K562 treated with DMSO at 1 percent for 4 hours (cell line): Measurements from ENCODE around the gene GDF15. TPM values are rescaled to one million over a fixed set of nuclear protein-coding genes. Genes with fewer than 3 reads are reported as not detected.

Source experiments
- total RNA-seq: library from RNA; unstranded; fragments of 300-600 nt; gene quantifications from 2 replicates; pipeline ENCODE4 v1.2.3, GENCODE V29; 2022; ENCODE audit not compliant: insufficient read depth

The GDF15 gene
- 320 and 331 TPM in 2 replicates for total RNA-seq

GRCh38 chr19:18385675-18386542 is at the start of gene GDF15:
TSS of gene GDF15 (plus strand) at chr19:18386158. CDS start at chr19:18386190, 32 bp downstream.

GRCh38 chr19:18340190-18340989 is 45.6 kb upstream of the GDF15 start, which contains the start of gene PGPEP1:
TSS of gene PGPEP1 (plus strand) at chr19:18340598. CDS start at chr19:18340682, 84 bp downstream.

DNA sequence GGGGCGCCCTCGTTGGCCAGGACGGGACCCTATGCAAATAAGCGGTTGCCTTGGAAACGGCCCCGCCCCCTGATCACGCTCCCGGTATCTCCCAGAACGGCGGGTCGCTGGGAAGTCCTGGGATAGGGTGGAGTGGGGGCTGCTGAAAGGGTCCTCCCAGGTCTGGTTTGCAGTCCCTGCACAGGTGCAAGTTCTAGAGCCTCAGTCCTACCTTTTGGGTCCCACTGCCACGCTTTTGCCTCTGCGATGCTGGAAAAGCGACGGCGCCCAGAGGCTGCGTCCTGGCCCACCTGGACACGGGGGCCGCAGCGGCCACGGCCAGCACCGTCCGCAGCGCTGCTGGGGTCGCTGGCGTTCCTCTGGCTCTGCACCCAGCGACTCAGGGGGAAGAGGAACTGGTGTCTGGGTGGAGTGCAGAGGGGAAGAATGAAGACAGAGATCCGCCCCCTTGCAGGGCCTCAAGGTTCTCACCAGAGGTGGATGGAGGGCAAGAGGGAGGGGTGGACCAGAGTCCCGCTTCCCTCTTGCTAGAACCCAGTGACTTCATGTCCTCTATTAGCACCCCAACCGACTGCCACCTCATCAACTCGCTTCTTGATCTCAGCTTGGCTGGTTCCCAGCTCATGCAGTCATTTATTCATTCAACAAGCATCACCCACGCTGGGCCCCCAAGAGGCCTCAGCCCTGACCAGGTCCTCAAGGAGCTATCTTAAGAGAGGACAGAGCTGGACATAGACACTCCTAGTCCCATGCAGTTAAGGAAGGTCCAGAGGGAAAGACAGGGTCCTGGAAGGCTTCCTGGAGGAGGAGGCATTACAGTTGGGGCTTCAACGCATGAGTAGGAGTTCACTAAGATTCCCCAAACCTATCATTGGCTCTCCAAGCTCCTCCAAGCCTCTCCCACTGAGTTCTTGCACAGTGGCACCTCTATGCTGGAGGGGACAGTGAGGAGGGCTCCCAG is 11.6 kb downstream of the GDF15 start, which contains the start of gene LRRC25:
Gene LRRC25, minus strand, starts transcription at position 381 of the 961 bp plus-strand sequence. CDS start 659 bp downstream, outside the sequence.

DNA sequence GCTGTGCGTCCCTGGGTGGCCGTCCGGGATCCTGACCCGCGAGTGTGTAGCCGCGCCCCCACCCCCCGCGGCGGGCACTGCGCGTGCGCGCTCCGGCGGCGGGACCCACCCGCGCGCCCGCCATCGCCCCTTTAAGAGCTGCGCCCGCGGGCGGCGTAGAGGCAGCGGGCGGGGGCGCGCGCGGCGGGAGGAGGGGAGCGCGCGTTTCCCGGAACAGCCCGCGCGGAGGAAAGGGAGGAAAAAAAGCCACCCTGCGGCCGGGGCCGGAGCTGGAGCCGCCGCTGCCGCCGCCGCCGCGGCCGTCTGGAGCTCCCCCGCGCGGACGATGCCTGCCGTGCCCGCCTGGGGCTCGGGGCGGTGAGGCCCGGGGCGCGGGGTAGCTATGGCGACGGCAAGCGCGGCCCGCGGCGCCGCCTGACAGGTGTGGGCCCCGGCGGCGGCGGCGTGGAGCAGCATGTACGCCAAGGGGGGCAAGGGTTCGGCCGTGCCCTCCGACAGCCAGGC is 33.3 kb downstream of the GDF15 start, which contains the start of gene SSBP4:
Gene SSBP4, plus strand, starts transcription at position 204 of the 504 bp plus-strand sequence. Its CDS starts 251 bp downstream, at position 455.

GRCh38 chr19:18437491-18438330 is 51.8 kb downstream of the GDF15 start, which contains the start of gene ISYNA1:
TSS of gene ISYNA1 (minus strand) at chr19:18438133. CDS start at chr19:18437979, 154 bp downstream.

Other genes starting within 250 kb of the GDF15 start
- gene PIK3R2, start 233.0 kb upstream of the GDF15 start, total RNA-seq, result 10.9 and 18.2 TPM in 2 replicates
- gene IFI30, start 212.3 kb upstream of the GDF15 start, total RNA-seq, result 69.5 and 75.7 TPM in 2 replicates
- 49.2 and 61.0 TPM in 2 replicates for gene MPV17L2, start 192.9 kb upstream of the GDF15 start, total RNA-seq
- gene RAB3A, start 182.1 kb upstream of the GDF15 start, total RNA-seq, result 1.5 and 4.9 TPM in 2 replicates
- gene PDE4C, start 159.7 kb upstream of the GDF15 start, total RNA-seq, result not detected in 2 replicates
- gene IQCN, start 111.7 kb upstream of the GDF15 start, total RNA-seq, result 2.2 and 4.1 TPM in 2 replicates
- gene JUND, start 104.5 kb upstream of the GDF15 start, total RNA-seq, result 156 and 226 TPM in 2 replicates
- gene LSM4, start 63.1 kb upstream of the GDF15 start, total RNA-seq, result 297 and 319 TPM in 2 replicates
- 17.2 and 26.4 TPM in 2 replicates for gene PGPEP1, start 45.6 kb upstream of the GDF15 start, total RNA-seq
- gene LRRC25, start 11.5 kb downstream of the GDF15 start, total RNA-seq, result 0.41 and 1.0 TPM in 2 replicates
- gene SSBP4, start 33.2 kb downstream of the GDF15 start, total RNA-seq, result 102 and 118 TPM in 2 replicates
- gene ISYNA1, start 52.0 kb downstream of the GDF15 start, total RNA-seq, result 348 and 429 TPM in 2 replicates
- gene ELL, start 135.9 kb downstream of the GDF15 start, total RNA-seq, result 10.4 and 11.2 TPM in 2 replicates
- 338 and 375 TPM in 2 replicates for gene FKBP8, start 157.4 kb downstream of the GDF15 start, total RNA-seq
- gene KXD1, start 171.7 kb downstream of the GDF15 start, total RNA-seq, result 151 and 162 TPM in 2 replicates
- 2,638 and 2,847 TPM in 2 replicates for gene UBA52, start 185.7 kb downstream of the GDF15 start, total RNA-seq
- gene REX1BD, start 202.6 kb downstream of the GDF15 start, total RNA-seq, result 80.6 and 108 TPM in 2 replicates
- gene CRLF1, start 220.6 kb downstream of the GDF15 start, total RNA-seq, result 4.2 TPM in 1 of 2 replicates, not detected in the other
- 0.41 TPM in 1 of 2 replicates, not detected in the other for gene TMEM59L, start 226.7 kb downstream of the GDF15 start, total RNA-seq